ENCODE data around the gene ARHGEF7.

Gene ARHGEF7

DNA sequence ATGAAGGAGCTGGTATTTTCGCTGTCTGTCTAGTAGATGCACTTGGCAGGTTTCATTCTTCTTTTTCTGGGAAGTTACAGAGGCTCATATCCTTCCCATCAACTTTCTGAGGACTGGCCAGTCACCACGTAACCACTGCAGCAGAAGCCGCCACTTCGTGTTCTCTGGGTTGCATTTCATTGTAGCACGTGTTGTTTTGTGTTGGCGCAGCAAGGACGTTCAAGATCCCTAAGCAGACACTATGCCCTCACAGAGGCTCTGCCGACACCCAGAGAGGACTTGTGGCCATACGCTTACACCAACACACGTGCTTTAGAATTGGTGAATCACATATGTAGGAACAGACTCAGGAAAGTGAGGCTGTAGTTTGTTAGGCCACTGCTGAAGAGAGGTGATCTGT, 163.1 kb downstream of the ARHGEF7 start:
- in situ Hi-C loops (cut with HindIII; ENCODE audit: low pct_ligation_motif_present, low pct_unique_long_range_greater_than_20kb, low sequenced_read_pairs): no loop called here
- DNase-seq: no peak

DNA sequence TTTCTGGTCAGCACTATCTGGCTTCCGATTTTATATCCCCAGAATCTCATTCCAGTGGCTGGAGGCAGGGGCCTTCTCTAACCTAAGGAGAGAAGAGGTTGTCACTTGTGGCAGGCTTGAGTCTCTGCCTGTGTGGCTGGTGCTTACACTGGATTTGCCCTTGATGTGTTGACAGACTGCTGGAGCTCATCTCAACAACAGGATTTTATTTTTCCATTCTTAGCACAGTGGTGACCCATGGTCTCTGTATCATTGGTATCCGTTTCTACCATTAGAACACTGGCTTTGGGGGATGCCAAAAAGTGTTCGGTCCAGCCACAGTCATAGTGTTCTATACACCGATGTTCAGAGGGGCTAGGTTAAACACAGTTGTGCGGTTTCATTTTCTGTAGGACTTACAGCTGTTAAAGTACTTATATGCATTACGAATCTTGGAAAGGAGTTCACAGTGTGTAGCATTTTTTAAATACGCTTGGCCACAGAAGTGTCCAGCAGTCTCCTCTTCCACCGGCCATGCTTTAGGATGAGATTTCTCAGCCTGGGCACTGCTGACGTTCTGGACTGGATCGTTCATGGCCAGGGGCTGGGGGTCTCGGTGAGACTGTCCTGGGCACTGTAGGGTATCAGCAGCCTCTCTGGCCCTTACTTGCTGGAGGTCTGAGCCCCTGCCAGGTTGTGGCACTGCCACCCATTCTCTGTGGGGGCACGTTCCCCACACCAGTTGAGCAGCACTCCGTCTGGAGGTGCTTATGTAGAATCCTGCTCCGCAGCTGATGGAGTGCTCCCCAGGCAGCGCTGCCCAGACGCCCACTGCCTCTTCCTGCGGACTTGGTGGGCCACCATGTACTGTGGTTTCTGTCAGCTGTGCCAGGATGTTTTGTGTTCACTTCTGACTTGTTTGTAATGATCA, 163.9 kb downstream of the ARHGEF7 start:
- in situ Hi-C loops (cut with HindIII; ENCODE audit: low pct_ligation_motif_present, low pct_unique_long_range_greater_than_20kb, low sequenced_read_pairs): no loop called here

DNA sequence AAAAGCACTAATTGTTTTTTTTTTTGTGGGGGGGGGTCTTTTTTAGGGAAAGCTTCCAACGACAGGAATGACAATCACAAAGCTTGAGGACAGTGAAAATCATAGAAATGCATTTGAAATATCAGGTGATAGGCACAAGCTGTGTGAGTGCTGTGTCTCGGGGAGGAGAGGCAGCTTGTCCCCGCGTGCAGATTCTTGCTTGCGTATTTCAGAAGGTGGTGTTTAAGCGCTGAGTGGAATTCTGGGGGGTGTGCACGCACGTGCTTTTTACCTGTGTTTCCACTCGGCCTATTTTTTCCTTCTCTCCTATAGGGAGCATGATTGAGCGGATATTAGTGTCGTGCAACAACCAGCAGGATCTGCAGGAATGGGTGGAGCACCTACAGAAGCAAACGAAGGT, 165.1 kb downstream of the ARHGEF7 start:
- DNase-seq: no peak

More for the DNA sequence above, 163.9 kb downstream of the ARHGEF7 start:
- DNase-seq: no peak

GRCh38 chr13:111280681-111281585, 165.8 kb downstream of the ARHGEF7 start:
- in situ Hi-C loops (cut with HindIII; ENCODE audit: low pct_ligation_motif_present, low pct_unique_long_range_greater_than_20kb, low sequenced_read_pairs): no loop called here
- DNase-seq: no peak

More for the DNA sequence above, 165.1 kb downstream of the ARHGEF7 start:
- in situ Hi-C loops (cut with HindIII; ENCODE audit: low pct_ligation_motif_present, low pct_unique_long_range_greater_than_20kb, low sequenced_read_pairs): no loop called here

GRCh38 chr13:111281751-111282311, 166.7 kb downstream of the ARHGEF7 start:
- in situ Hi-C loops (cut with HindIII; ENCODE audit: low pct_ligation_motif_present, low pct_unique_long_range_greater_than_20kb, low sequenced_read_pairs): no loop called here
- no peak for DNase-seq

GRCh38 chr13:111282425-111282824, 167.3 kb downstream of the ARHGEF7 start:
- in situ Hi-C loops (cut with HindIII; ENCODE audit: low pct_ligation_motif_present, low pct_unique_long_range_greater_than_20kb, low sequenced_read_pairs): no loop called here
- DNase-seq: no peak

DNA sequence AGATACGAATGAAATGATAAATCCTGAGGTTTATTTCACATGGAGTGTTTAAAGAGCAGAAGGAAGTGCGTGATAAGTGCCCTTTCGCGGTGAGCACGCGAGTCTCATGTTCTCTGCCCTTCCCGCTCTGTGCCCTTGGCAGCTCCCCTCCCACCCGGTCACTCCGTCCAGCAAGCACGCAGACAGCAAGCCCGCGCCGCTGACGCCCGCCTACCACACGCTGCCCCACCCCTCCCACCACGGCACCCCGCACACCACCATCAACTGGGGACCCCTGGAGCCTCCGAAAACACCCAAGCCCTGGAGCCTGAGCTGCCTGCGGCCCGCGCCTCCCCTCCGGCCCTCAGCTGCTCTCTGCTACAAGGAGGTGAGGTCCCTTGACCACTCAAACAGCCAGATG, 167.9 kb downstream of the ARHGEF7 start:
- in situ Hi-C loops (cut with HindIII; ENCODE audit: low pct_ligation_motif_present, low pct_unique_long_range_greater_than_20kb, low sequenced_read_pairs): no loop called here
- no peak for DNase-seq

- no peak for DNase-seq
- in situ Hi-C loops (cut with HindIII; ENCODE audit: low pct_ligation_motif_present, low pct_unique_long_range_greater_than_20kb, low sequenced_read_pairs): no loop called here
Observed at GRCh38 chr13:111283457-111283856, 168.3 kb downstream of the ARHGEF7 start.

DNA sequence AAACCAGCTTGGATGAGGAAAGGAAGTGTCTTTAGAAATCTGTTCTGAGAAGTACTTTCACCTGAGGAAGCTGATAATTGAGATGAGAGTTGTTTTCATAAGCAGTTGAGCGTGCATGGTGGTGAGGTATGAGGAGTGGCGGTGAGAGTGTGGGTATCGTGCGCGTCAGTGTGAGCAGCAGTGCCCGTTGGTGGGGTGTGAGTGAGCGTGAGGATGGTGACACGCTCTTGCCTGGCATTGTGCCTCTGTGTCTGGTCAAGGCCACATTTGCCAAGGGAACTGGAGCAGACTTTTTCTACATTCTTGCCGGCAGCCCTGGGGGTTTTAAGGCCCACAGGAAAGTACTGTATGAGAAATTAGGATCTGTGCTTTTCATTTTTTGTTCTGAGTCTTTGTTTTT, 168.9 kb downstream of the ARHGEF7 start:
- DNase-seq: no peak
- in situ Hi-C loops (cut with HindIII; ENCODE audit: low pct_ligation_motif_present, low pct_unique_long_range_greater_than_20kb, low sequenced_read_pairs): no loop called here

DNA sequence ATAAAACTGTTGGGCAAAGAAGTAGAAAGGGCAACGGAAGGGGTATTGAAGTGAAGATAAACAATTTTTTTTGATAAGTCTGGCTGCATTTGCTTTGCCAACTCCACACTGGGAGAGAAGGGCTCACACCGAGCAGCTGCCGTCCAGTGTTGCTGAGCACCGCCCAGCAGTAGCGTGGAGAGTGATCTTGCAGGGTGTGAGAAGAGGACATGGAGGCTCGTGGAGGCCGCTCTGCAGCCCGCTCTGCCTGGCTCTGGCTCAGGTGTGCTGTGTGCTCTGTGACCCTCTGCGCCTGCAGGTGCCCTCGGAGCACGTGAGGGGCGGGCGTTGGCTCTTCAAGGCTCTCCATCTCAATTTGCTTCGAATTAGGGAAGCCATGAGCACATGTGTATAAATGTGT, 169.5 kb downstream of the ARHGEF7 start:
- in situ Hi-C loops (cut with HindIII; ENCODE audit: low pct_ligation_motif_present, low pct_unique_long_range_greater_than_20kb, low sequenced_read_pairs): no loop called here
- DNase-seq: no peak

GRCh38 chr13:111286162-111286561, 171.1 kb downstream of the ARHGEF7 start:
- DNase-seq: no peak
- in situ Hi-C loops (cut with HindIII; ENCODE audit: low pct_ligation_motif_present, low pct_unique_long_range_greater_than_20kb, low sequenced_read_pairs): no loop called here

- in situ Hi-C loops (cut with HindIII; ENCODE audit: low pct_ligation_motif_present, low pct_unique_long_range_greater_than_20kb, low sequenced_read_pairs): no loop called here
- no peak for DNase-seq
Observed at GRCh38 chr13:111286749-111287148, 171.6 kb downstream of the ARHGEF7 start.

GRCh38 chr13:111287201-111287600, 172.1 kb downstream of the ARHGEF7 start:
- in situ Hi-C loops (cut with HindIII; ENCODE audit: low pct_ligation_motif_present, low pct_unique_long_range_greater_than_20kb, low sequenced_read_pairs): no loop called here
- DNase-seq: no peak

- in situ Hi-C loops (cut with HindIII; ENCODE audit: low pct_ligation_motif_present, low pct_unique_long_range_greater_than_20kb, low sequenced_read_pairs): no loop called here
- DNase-seq: no peak
Observed at GRCh38 chr13:111288276-111288675, 173.2 kb downstream of the ARHGEF7 start.

- in situ Hi-C loops (cut with HindIII; ENCODE audit: low pct_ligation_motif_present, low pct_unique_long_range_greater_than_20kb, low sequenced_read_pairs): no loop called here
- DNase-seq: no peak
Observed at GRCh38 chr13:111289251-111289650, 174.1 kb downstream of the ARHGEF7 start.

GRCh38 chr13:111291908-111292307, 176.8 kb downstream of the ARHGEF7 start:
- in situ Hi-C loops (cut with HindIII; ENCODE audit: low pct_ligation_motif_present, low pct_unique_long_range_greater_than_20kb, low sequenced_read_pairs): no loop called here
- no peak for DNase-seq

- in situ Hi-C loops (cut with HindIII; ENCODE audit: low pct_ligation_motif_present, low pct_unique_long_range_greater_than_20kb, low sequenced_read_pairs): no loop called here
- no peak for DNase-seq
Observed at GRCh38 chr13:111292710-111293485, 177.8 kb downstream of the ARHGEF7 start.

DNA sequence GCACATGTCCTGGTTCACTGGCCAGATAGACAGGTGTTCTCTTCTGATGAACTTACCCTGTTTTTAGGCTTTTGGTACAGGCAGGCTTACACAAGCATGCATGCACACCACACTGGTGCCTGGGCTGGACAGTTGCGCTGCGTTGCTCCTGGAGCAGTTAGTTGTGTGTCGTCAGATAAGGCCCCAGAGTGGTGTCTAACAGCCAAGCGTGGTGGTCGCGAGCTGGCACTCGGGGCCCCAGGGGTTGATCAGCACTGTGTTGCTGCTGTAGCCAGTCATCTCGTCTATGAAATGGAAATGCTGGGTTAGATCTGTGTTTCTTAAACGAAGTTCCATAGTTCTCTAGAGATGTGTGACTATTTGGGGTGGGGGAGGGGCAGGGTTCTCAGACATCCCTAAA, 180.8 kb downstream of the ARHGEF7 start:
- in situ Hi-C loops (cut with HindIII; ENCODE audit: low pct_ligation_motif_present, low pct_unique_long_range_greater_than_20kb, low sequenced_read_pairs): no loop called here
- DNase-seq: no peak

Data from ACHN (cell line).